Hepatocyte (in vitro differentiated cells): ENCODE results near the gene DHRS13.

Source experiments
- EZH2 ChIP-seq: fragments of 200-600 bp; sonication (generic); IDR thresholded peaks from 2 replicates; pipeline ENCODE4 v1.6.1; 2016; ENCODE audit warnings: antibody characterized with exemption, mild to moderate bottlenecking, borderline replicate concordance
- EZH2phosphoT487 ChIP-seq: fragments of 200-600 bp; sonication (generic); IDR thresholded peaks from one replicate; pipeline ENCODE4 v1.6.1; 2018; ENCODE audit warnings: antibody characterized with exemption, mild to moderate bottlenecking, low read depth, moderate library complexity; ENCODE audit not compliant: unreplicated experiment, severe bottlenecking
- TF ChIP-seq, protein P1 (sequence below): fragments of 200-600 bp; sonication (generic); IDR thresholded peaks from 2 replicates; pipeline ENCODE4 v1.5.1; 2016; ENCODE audit warnings: antibody characterized with exemption, mild to moderate bottlenecking; ENCODE audit not compliant: poor library complexity

DNA sequence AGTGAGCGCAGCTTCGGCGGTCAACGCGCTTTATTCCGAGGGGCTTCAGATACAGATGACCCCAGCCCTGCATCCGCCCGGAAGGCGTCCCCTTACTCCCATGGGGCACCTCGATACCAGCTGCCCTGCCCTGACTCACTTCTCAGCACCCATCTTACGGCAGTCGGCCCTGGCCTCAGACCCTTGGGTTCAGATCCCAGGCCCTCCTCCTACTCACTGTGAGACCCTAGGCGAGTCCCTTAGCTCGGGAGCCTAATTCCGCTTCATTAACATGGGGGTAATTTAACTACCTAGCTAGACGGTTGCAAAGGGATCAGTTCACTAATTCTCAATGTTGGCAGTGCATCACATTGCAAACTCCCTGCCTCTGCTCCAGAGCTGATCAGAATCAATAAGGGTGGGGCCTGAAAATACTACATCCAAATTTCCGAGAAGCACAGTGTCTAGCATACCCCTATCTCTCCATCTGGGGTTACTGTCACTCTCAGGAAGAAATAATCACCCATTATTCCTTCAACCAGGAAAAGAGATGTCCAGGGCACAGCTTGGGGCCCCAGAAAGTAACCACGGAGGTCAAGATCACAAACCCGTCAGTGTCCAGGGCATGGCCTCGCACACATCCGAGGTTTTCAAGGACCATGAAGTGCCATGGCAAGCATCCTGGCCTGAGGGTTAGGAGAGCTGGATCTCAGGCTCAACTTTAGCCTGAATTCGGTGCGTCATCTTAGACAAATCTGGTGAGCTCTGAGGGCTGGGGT, 4.9 kb downstream of the DHRS13 start:
- TF ChIP-seq, protein P1, sequence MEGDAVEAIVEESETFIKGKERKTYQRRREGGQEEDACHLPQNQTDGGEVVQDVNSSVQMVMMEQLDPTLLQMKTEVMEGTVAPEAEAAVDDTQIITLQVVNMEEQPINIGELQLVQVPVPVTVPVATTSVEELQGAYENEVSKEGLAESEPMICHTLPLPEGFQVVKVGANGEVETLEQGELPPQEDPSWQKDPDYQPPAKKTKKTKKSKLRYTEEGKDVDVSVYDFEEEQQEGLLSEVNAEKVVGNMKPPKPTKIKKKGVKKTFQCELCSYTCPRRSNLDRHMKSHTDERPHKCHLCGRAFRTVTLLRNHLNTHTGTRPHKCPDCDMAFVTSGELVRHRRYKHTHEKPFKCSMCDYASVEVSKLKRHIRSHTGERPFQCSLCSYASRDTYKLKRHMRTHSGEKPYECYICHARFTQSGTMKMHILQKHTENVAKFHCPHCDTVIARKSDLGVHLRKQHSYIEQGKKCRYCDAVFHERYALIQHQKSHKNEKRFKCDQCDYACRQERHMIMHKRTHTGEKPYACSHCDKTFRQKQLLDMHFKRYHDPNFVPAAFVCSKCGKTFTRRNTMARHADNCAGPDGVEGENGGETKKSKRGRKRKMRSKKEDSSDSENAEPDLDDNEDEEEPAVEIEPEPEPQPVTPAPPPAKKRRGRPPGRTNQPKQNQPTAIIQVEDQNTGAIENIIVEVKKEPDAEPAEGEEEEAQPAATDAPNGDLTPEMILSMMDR: no peak
- TF ChIP-seq EZH2 (no peak), EZH2phosphoT487 (no peak)
